ENCODE measurements around the gene SHISA6. TPM values are rescaled to one million over a fixed set of nuclear protein-coding genes. Genes with fewer than 3 reads are reported as not detected.

Gene SHISA6
- total RNA-seq, 4 donors from 2014 or later: 0.51 to 1.9 (median 1.1) TPM

GRCh38 chr17:11490171-11490755 is 249.2 kb downstream of the SHISA6 start:
- TF ChIP-seq CTCF (IDR thresholded peaks at IDR 0.05; ENCODE audit: low read depth): no peak

GRCh38 chr17:11492511-11492910 is 251.5 kb downstream of the SHISA6 start:
- TF ChIP-seq CTCF (IDR thresholded peaks at IDR 0.05; ENCODE audit: low read depth): no peak

GRCh38 chr17:11493936-11494335 is 252.9 kb downstream of the SHISA6 start:
- TF ChIP-seq CTCF (IDR thresholded peaks at IDR 0.05; ENCODE audit: low read depth): no peak

DNA sequence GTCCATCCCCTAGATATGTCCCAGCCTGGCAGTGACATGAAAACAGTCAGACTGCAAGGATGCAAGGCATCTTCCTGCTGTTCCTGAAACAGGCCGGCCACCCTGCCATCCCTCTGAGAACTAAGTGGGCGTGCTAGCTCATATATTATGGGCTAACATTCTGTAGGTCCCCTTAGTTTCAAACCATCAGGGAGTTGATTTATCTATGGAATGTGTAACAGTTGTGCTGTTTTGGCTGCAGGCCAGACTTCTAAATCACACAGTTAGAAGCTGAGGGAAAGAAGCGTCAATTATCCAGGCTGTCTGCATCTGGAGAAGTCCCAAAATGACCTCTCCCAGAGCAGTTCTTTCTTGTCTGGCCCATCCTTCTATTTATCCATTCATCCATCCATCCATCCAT is 254.6 kb downstream of the SHISA6 start:
- no peak for TF ChIP-seq CTCF (IDR thresholded peaks at IDR 0.05; ENCODE audit: low read depth)

GRCh38 chr17:11499881-11500280 is 258.9 kb downstream of the SHISA6 start:
- no peak for TF ChIP-seq CTCF (IDR thresholded peaks at IDR 0.05; ENCODE audit: low read depth)

- TF ChIP-seq CTCF (IDR thresholded peaks at IDR 0.05; ENCODE audit: low read depth): no peak
Measured at GRCh38 chr17:11503308-11504035, 262.5 kb downstream of the SHISA6 start.

- no peak for TF ChIP-seq CTCF (IDR thresholded peaks at IDR 0.05; ENCODE audit: low read depth)
Measured at GRCh38 chr17:11506635-11507034, 265.6 kb downstream of the SHISA6 start.

Data from subcutaneous adipose tissue (tissue), 4 donors.